GM21367 (cell line): ENCODE data around the gene NCKAP5L.
"Not testable (repeated sequence)": the region's sequence is repeated elsewhere in the genome, so short reads cannot be mapped to it uniquely, and the experiment has no call there.

ENCODE experiments used
- ATAC-seq: cut with Tn5 transposase; IDR thresholded peaks from one replicate; pipeline ENCODE4 v1.9.1; 2021; ENCODE audit not compliant: unreplicated experiment

The NCKAP5L gene

GRCh38 chr12:49828133-49829091 lies at the start of gene NCKAP5L:
Gene NCKAP5L (minus strand): TSS chr12:49828413. CDS start chr12:49804044, 24,369 bp downstream.
- ATAC-seq, result peak; percentile 80

- no peak for ATAC-seq
Observed at GRCh38 chr12:49877066-49877465, 48.9 kb upstream of the NCKAP5L start.

- no peak for ATAC-seq
Observed at GRCh38 chr12:49876070-49876469, 47.9 kb upstream of the NCKAP5L start.

GRCh38 chr12:49875115-49875720 lies 47.0 kb upstream of the NCKAP5L start:
- ATAC-seq, result no peak

GRCh38 chr12:49874142-49874897 lies 46.1 kb upstream of the NCKAP5L start:
- ATAC-seq, result no peak

- ATAC-seq, result no peak
Observed at GRCh38 chr12:49873361-49873934, 45.2 kb upstream of the NCKAP5L start.

- no peak for ATAC-seq
Observed at GRCh38 chr12:49872781-49873181, 44.6 kb upstream of the NCKAP5L start.

GRCh38 chr12:49872381-49872780 lies 44.2 kb upstream of the NCKAP5L start:
- ATAC-seq, result no peak

GRCh38 chr12:49871811-49872251 lies 43.6 kb upstream of the NCKAP5L start:
- not testable (repeated sequence) for ATAC-seq

- no peak for ATAC-seq
Observed at GRCh38 chr12:49871263-49871561, 43.0 kb upstream of the NCKAP5L start.

- ATAC-seq, result no peak
Observed at GRCh38 chr12:49870501-49871262, 42.5 kb upstream of the NCKAP5L start.

- no peak for ATAC-seq
Observed at GRCh38 chr12:49869816-49870500, 41.7 kb upstream of the NCKAP5L start.

GRCh38 chr12:49868952-49869815 lies 41.0 kb upstream of the NCKAP5L start:
- no peak for ATAC-seq

GRCh38 chr12:49868449-49868848 lies 40.2 kb upstream of the NCKAP5L start:
- no peak for ATAC-seq

GRCh38 chr12:49867570-49868341 lies 39.5 kb upstream of the NCKAP5L start:
- ATAC-seq, result no peak

- ATAC-seq, result no peak
Observed at GRCh38 chr12:49866859-49867569, 38.8 kb upstream of the NCKAP5L start.

- no peak for ATAC-seq
Observed at GRCh38 chr12:49865782-49866135, 37.5 kb upstream of the NCKAP5L start.
